K562 (cell line): ENCODE data around the gene OSBPL3. TPM values are rescaled to one million over a fixed set of nuclear protein-coding genes. Genes with fewer than 3 reads are reported as not detected.

Experiments used
- ARID1B ChIP-seq: fragments of 450-650 bp; IDR thresholded peaks from 2 replicates; pipeline ENCODE4 v1.6.1; 2016; ENCODE audit warnings: antibody characterized with exemption, mild to moderate bottlenecking, inconsistent platforms
- CHCHD3 ChIP-seq: fragments of 250-450 bp; sonication (Bioruptor Pico); IDR thresholded peaks from 2 replicates; pipeline ENCODE4 v2.1.2; 2022; ENCODE audit warnings: mild to moderate bottlenecking
- EGR1 ChIP-seq: fragments of 450-650 bp; conservative IDR thresholded peaks from 2 replicates; pipeline ENCODE4 v1.6.1; 2017; ENCODE audit warnings: mild to moderate bottlenecking
- HNRNPUL1 ChIP-seq: fragments of 200-400 bp; formaldehyde crosslinking; IDR thresholded peaks from 2 replicates; pipeline ENCODE4 v1.6.1; 2017; ENCODE audit warnings: low read length
- JUND ChIP-seq, 2 experiments: IDR thresholded peaks; 2 replicates in 1 of 2; 3 replicates in 1 of 2; pipeline ENCODE4 v1.6.1; 2011; ENCODE audit warnings: borderline replicate concordance in 2 of 2, low read depth in 2 of 2, low read length in 2 of 2, improper control_type of control experiment in 1 of 2, missing biosample characterization in 1 of 2, missing genetic modification characterization in 1 of 2, missing genetic modification reagents in 1 of 2
- MYC ChIP-seq, 2 experiments: fragments of 250-450 bp in 1 of 2; sonication (Bioruptor Pico) in 1 of 2; IDR thresholded peaks; 2 replicates each; pipeline versions ENCODE4 v1.5.1 to v1.6.1; 2012 to 2021; ENCODE audit warnings: low read depth in 2 of 2, borderline replicate concordance in 1 of 2, improper control_type of control experiment in 1 of 2, low read length in 1 of 2, mild to moderate bottlenecking in 1 of 2, moderate library complexity in 1 of 2
- YY1 ChIP-seq, 3 experiments: IDR thresholded peaks; 2 replicates each; pipeline ENCODE4 v1.6.1; 2011; ENCODE audit warnings: low read length in 2 of 3, mild to moderate bottlenecking in 2 of 3, moderate library complexity in 2 of 3, borderline replicate concordance in 1 of 3, control low read depth in 1 of 3, low read depth in 1 of 3; ENCODE audit not compliant: insufficient read depth in 3 of 3, insufficient replicate concordance in 2 of 3, control insufficient read depth in 1 of 3, insufficient read length in 1 of 3; ENCODE audit errors: extremely low read depth in 1 of 3
- ZNF551 ChIP-seq: fragments of 250-450 bp; sonication (Bioruptor Pico); IDR thresholded peaks from 2 replicates; pipeline ENCODE4 v1.5.0; 2021; ENCODE audit warnings: mild to moderate bottlenecking, moderate library complexity
- polyA plus RNA-seq, 8 experiments: library from polyadenylated mRNA; depleted of rRNA in 4 of 8; stranded (reverse) in 5 of 8; unstranded in 3 of 8; fragments of >200 nt; fragmentation: Nextera tagmentation in 2 of 8; fragmentation: Illumina TruSeq in 1 of 8; extraction: Ambion mirVana in 2 of 8; extraction: Trizol in 1 of 8; gene quantifications; 2 replicates each; pipeline versions ENCODE4 v1.2.1 to v1.2.3, GENCODE V29; 2011 to 2014; ENCODE audit warnings: inconsistent platforms in 1 of 8, missing spikeins in 1 of 8
- total RNA-seq, 7 experiments: library from RNA; depleted of rRNA in 6 of 7; stranded (reverse); fragments of >200 nt in 6 of 7; fragmentation: Illumina TruSeq in 2 of 7; extraction: Trizol in 2 of 7; gene quantifications; 2 replicates each; pipeline versions ENCODE4 v1.2.1 to v1.2.3, GENCODE V29; 2011 to 2021; ENCODE audit warnings: low replicate concordance in 1 of 7
- TF ChIP-seq, protein P1 (sequence below), 3 experiments: IDR thresholded peaks in 2 of 3; conservative IDR thresholded peaks in 1 of 3; 2 replicates each; pipeline ENCODE4 v1.5.1; 2011 to 2012; ENCODE audit warnings: low read length in 3 of 3, mild to moderate bottlenecking in 3 of 3, control low read depth in 2 of 3, improper control_type of control experiment in 1 of 3, inconsistent platforms in 1 of 3, low read depth in 1 of 3, mixed read lengths in 1 of 3, moderate library complexity in 1 of 3; ENCODE audit not compliant: insufficient read depth in 2 of 3
- TF ChIP-seq, protein P2 (sequence below), 2 experiments: fragments of 450-650 bp; formaldehyde crosslinking in 1 of 2; IDR thresholded peaks; 2 replicates each; pipeline versions ENCODE4 v1.4.0 to v1.6.1; 2014 to 2020; ENCODE audit warnings: mild to moderate bottlenecking in 2 of 2, borderline replicate concordance in 1 of 2, low read depth in 1 of 2
- TF ChIP-seq, protein P3 (sequence below): IDR thresholded peaks from 3 replicates; pipeline ENCODE4 v1.6.1; 2011; ENCODE audit warnings: borderline replicate concordance, mild to moderate bottlenecking; ENCODE audit not compliant: insufficient read length, insufficient read depth

OSBPL3 gene
- total and polyA plus RNA-seq, 9 of the 15 experiments (the other 6 are each of a cell fraction or from before 2014, with no cell fraction given), result 4.8 to 37.2 (median 26.5) TPM

DNA sequence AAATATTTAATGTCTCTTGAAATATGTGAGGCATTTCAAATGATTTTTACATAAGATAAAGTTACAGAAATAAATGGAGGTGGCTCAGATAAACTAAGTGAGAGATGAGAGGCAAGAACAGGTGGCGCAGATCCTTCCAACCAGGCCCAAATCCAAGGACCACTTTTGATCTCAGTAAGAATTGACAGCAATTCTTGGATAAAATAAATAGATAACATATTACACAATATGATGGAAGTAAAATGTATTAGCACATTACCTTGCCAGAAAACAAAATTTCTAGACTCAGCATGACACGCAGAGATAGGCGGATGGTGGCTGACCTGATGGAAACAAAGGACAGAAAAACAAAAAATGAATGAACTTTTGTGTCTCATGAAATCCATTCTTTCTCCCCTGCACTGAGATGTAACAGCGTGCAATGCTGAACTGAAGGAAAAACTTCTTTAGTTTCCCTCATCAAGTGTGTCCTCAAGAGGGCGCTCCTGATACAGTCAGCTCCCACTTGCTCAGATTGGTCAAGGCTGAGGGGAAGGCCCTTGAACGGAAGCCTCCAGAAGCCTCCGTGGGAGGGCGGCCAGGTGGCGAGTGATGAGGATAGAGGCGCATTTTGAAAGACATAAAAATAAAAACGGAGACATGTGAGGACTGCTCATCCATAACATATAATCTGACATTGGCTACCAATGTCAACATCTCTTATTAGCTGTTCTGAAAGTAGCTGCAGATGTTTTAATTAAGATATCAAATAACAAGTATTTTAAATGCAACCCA lies 159.9 kb downstream of the OSBPL3 start (continued):
- peak; percentile 17; the same call in 1 of the 2 replicates for TF ChIP-seq ARID1B
- TF ChIP-seq ZNF551 (CRISPR knock-in tag), result no peak
- TF ChIP-seq, protein P1, sequence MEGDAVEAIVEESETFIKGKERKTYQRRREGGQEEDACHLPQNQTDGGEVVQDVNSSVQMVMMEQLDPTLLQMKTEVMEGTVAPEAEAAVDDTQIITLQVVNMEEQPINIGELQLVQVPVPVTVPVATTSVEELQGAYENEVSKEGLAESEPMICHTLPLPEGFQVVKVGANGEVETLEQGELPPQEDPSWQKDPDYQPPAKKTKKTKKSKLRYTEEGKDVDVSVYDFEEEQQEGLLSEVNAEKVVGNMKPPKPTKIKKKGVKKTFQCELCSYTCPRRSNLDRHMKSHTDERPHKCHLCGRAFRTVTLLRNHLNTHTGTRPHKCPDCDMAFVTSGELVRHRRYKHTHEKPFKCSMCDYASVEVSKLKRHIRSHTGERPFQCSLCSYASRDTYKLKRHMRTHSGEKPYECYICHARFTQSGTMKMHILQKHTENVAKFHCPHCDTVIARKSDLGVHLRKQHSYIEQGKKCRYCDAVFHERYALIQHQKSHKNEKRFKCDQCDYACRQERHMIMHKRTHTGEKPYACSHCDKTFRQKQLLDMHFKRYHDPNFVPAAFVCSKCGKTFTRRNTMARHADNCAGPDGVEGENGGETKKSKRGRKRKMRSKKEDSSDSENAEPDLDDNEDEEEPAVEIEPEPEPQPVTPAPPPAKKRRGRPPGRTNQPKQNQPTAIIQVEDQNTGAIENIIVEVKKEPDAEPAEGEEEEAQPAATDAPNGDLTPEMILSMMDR (IDR thresholded peaks at IDR 0.05 in 2 of 3, conservative IDR thresholded peaks at IDR 0.05 in 1 of 3; ENCODE audit: insufficient read depth in 2 of 3, low read depth in 1 of 3, low read length in 3 of 3), result peak; percentile 88 to 92 (median 91)
- no peak for TF ChIP-seq CHCHD3
- peak; percentile 43; the same call in 1 of the 2 replicates for TF ChIP-seq EGR1
- TF ChIP-seq YY1 (IDR thresholded peaks at IDR 0.05; ENCODE audit: borderline replicate concordance in 1 of 3, control insufficient read depth in 1 of 3, extremely low read depth in 1 of 3, insufficient read depth in 3 of 3, insufficient read length in 1 of 3, insufficient replicate concordance in 2 of 3, low read depth in 1 of 3, low read length in 2 of 3), result no peak
- TF ChIP-seq, protein P2, sequence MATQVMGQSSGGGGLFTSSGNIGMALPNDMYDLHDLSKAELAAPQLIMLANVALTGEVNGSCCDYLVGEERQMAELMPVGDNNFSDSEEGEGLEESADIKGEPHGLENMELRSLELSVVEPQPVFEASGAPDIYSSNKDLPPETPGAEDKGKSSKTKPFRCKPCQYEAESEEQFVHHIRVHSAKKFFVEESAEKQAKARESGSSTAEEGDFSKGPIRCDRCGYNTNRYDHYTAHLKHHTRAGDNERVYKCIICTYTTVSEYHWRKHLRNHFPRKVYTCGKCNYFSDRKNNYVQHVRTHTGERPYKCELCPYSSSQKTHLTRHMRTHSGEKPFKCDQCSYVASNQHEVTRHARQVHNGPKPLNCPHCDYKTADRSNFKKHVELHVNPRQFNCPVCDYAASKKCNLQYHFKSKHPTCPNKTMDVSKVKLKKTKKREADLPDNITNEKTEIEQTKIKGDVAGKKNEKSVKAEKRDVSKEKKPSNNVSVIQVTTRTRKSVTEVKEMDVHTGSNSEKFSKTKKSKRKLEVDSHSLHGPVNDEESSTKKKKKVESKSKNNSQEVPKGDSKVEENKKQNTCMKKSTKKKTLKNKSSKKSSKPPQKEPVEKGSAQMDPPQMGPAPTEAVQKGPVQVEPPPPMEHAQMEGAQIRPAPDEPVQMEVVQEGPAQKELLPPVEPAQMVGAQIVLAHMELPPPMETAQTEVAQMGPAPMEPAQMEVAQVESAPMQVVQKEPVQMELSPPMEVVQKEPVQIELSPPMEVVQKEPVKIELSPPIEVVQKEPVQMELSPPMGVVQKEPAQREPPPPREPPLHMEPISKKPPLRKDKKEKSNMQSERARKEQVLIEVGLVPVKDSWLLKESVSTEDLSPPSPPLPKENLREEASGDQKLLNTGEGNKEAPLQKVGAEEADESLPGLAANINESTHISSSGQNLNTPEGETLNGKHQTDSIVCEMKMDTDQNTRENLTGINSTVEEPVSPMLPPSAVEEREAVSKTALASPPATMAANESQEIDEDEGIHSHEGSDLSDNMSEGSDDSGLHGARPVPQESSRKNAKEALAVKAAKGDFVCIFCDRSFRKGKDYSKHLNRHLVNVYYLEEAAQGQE (IDR thresholded peaks at IDR 0.05; ENCODE audit: borderline replicate concordance), result peak; percentile 90
- TF ChIP-seq, protein P2 (CRISPR knock-in tag; IDR thresholded peaks at IDR 0.05; ENCODE audit: low read depth), result no peak
- TF ChIP-seq, protein P3, sequence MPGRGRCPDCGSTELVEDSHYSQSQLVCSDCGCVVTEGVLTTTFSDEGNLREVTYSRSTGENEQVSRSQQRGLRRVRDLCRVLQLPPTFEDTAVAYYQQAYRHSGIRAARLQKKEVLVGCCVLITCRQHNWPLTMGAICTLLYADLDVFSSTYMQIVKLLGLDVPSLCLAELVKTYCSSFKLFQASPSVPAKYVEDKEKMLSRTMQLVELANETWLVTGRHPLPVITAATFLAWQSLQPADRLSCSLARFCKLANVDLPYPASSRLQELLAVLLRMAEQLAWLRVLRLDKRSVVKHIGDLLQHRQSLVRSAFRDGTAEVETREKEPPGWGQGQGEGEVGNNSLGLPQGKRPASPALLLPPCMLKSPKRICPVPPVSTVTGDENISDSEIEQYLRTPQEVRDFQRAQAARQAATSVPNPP, result no peak
- peak; percentile 49; the same call in 1 of the 2 replicates for TF ChIP-seq MYC (IDR thresholded peaks at IDR 0.05; ENCODE audit: low read depth, low read length)
- TF ChIP-seq MYC (CRISPR knock-in tag; IDR thresholded peaks at IDR 0.05; ENCODE audit: borderline replicate concordance, low read depth), result no peak
- no peak for TF ChIP-seq HNRNPUL1
- peak; percentile 56; the same call in 1 of the 2 replicates for TF ChIP-seq JUND (IDR thresholded peaks at IDR 0.05; ENCODE audit: borderline replicate concordance, low read depth, low read length)
- TF ChIP-seq JUND (tag; IDR thresholded peaks at IDR 0.05; ENCODE audit: borderline replicate concordance, low read depth, low read length), result peak; percentile 56; the same call in 1 of the 3 replicates
